Body of pancreas (tissue), 4 donors: Measurements from ENCODE around the gene BSPRY.

ENCODE experiments used
- CTCF ChIP-seq, 7 experiments: fragments of 450-650 bp in 4 of 7; fragments of 200-600 bp in 3 of 7; sonication (generic) in 3 of 7; IDR thresholded peaks; one replicate each; pipeline ENCODE4 v1.5.1; 2016 to 2019; ENCODE audit warnings: antibody characterized with exemption in 7 of 7
- POLR2A ChIP-seq, 3 donors: fragments of 450-650 bp; IDR thresholded peaks; one replicate each; pipeline ENCODE4 v1.6.1; 2016; ENCODE audit warnings: antibody characterized with exemption in 3 of 3, mild to moderate bottlenecking in 2 of 3

- TF ChIP-seq CTCF (IDR thresholded peaks at IDR 0.05) = peak in 2 of 7 experiments; percentile 13 to 16
- TF ChIP-seq POLR2A (IDR thresholded peaks at IDR 0.05) = peak; percentile 87 to 93 (median 92)
Measured at GRCh38 chr9:113376634-113377567, 27.6 kb downstream of the BSPRY start, which contains the start of gene HDHD3.
